ENCODE measurements around the gene SLC38A10.

Gene SLC38A10

DNA sequence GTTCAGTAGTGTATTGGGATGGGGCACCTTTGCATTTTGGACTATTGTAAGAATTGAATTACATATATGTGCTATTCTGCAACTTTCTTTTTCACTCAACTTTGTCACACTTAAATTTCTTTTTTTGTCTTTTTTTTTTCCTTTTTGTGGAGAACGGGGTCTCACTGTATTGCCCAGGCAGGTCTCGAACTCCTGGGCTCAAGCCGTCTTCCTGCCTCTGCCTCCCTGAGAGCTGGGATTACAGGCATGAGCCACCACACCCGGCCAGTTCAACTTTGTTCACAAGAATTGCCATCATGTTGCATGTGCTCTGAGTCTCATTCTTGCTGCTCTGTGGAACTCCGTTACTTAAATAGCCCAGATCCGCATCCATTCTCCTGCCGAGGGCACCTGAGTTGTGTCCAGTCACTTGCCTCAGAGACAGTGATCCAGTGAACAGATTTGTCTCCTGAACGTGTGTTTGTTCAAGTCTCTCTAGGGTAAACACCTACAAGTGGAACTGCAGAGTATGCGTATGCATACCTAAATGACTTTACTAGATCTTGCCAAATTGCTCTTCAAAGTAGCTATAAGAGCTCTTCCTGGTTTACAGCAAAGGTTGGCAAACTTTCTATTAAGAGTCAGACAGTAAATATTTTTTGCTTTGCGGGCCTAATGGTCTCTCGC is 3.4 kb upstream of the SLC38A10 start:
- no peak overlapping the region for H3K4me3 ChIP-seq (ENCODE audit: control insufficient read depth, low read depth, low read length)
- DNase-seq (ENCODE audit: low read depth), result no peak
- TF ChIP-seq, protein P1, sequence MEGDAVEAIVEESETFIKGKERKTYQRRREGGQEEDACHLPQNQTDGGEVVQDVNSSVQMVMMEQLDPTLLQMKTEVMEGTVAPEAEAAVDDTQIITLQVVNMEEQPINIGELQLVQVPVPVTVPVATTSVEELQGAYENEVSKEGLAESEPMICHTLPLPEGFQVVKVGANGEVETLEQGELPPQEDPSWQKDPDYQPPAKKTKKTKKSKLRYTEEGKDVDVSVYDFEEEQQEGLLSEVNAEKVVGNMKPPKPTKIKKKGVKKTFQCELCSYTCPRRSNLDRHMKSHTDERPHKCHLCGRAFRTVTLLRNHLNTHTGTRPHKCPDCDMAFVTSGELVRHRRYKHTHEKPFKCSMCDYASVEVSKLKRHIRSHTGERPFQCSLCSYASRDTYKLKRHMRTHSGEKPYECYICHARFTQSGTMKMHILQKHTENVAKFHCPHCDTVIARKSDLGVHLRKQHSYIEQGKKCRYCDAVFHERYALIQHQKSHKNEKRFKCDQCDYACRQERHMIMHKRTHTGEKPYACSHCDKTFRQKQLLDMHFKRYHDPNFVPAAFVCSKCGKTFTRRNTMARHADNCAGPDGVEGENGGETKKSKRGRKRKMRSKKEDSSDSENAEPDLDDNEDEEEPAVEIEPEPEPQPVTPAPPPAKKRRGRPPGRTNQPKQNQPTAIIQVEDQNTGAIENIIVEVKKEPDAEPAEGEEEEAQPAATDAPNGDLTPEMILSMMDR (IDR thresholded peaks at IDR 0.05; ENCODE audit: control insufficient read depth, insufficient read depth, low read depth, low read length, missing control alignments), result no peak

DNA sequence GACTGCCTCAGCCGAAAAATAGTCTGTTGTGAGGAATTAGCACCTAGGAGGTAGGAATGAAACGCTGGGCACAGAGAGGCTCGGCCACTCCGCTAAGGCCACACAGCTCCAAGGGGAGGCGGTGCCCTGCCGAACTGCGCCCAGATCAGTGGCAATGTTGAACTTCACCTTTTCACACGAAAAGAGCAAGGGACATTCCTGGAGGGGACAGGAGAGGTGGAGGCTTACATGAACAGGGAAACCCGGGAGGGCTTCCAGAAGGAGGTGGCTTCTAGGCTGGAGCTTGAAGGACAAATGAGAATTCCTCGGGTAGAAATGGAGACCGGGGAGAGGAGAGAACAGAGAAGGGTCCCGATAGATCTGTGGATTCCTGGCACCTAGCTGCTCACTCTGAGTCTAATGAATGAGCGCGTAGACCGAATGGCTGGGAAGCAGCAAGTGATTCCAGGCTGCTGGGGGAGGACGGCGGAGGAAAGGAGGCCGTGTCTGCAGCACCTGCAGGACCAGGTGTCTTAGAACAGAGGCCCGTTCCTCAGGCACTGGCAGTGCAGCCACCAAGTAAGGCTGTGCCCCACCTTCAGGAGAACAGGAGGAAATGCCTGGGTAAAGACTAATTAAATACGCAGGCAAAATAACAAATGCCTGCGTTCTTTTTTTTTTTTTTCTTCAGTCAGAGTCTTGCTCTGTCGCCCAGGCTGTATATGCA is 722 bp upstream of the SLC38A10 start:
- TF ChIP-seq, protein P1 (IDR thresholded peaks at IDR 0.05; ENCODE audit: control insufficient read depth, insufficient read depth, low read depth, low read length, missing control alignments), result peak; percentile 33
- DNase-seq (ENCODE audit: low read depth), result no peak
- peak overlapping the region; percentile 63 for H3K4me3 ChIP-seq (ENCODE audit: control insufficient read depth, low read depth, low read length)

DNA sequence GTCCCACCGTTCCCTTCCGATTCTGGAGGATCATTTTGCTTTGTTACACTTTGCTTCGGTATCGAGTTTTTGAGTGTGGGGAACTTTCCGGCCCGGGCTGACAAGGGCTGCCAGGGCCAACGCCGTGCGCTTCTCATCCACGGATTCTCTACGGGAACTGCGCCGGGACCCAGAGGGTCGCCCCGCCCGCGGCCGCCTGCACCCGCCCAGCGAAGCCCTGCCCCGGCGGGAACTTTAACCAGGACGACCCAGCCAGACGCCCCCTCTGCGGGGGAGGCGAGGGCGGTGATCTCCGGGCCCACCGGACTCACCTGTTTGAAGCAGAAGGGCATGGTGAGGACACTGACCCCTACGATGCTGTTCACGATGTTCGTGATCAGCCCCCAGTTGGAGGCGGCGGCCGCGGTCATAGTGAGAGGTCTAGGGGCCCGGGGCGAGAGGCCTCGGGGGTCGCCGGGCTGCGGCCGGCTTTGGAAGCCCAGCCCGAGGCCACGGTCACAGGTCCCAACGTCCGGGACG is 536 bp downstream of the SLC38A10 start:
- peak overlapping the region; percentile 63 for H3K4me3 ChIP-seq (ENCODE audit: control insufficient read depth, low read depth, low read length)
- no peak for DNase-seq (ENCODE audit: low read depth)
- TF ChIP-seq, protein P1 (IDR thresholded peaks at IDR 0.05; ENCODE audit: control insufficient read depth, insufficient read depth, low read depth, low read length, missing control alignments), result no peak

DNA sequence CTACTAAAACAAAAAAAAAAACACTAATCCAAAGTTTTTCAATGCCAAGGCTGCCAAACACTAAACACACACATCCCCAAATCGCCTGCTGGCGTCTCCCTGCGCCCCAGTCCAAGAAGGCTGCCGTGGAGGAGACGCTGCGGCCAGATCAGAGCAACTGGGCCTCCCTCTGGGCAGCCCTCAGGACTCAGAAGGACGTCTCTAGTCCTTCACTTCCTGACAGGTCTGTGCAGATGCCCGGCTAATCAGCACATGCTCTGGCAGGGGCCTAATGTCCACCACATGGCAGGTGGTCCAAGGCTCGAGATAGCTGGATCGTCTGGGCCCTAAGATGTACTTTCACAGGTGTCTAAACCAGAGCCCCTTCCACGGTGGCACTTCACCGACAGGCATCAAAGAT is 2.7 kb downstream of the SLC38A10 start:
- TF ChIP-seq, protein P1 (IDR thresholded peaks at IDR 0.05; ENCODE audit: control insufficient read depth, insufficient read depth, low read depth, low read length, missing control alignments), result no peak
- H3K4me3 ChIP-seq (ENCODE audit: control insufficient read depth, low read depth, low read length), result no peak overlapping the region
- no peak for DNase-seq (ENCODE audit: low read depth)

DNA sequence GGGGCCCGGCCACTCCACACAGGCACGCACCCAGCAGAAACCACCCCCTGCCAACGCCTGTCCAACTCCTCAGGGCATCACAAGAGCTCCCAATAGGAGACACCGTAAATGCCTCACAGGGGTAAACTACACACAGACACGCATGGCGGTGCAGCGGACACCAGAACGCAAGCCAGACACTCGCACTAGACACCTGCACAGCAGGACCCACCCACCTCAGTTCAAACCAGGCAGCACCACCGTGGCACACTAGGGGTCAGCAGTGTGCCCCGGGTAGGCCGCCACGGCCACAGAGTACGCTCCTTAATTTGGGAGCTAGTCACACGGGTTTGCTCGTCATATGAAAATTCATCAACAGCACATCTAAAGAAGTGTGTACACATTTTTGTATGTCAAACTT is 3.4 kb downstream of the SLC38A10 start:
- H3K4me3 ChIP-seq (ENCODE audit: control insufficient read depth, low read depth, low read length), result no peak overlapping the region
- no peak for DNase-seq (ENCODE audit: low read depth)
- TF ChIP-seq, protein P1 (IDR thresholded peaks at IDR 0.05; ENCODE audit: control insufficient read depth, insufficient read depth, low read depth, low read length, missing control alignments), result peak; percentile 78

DNA sequence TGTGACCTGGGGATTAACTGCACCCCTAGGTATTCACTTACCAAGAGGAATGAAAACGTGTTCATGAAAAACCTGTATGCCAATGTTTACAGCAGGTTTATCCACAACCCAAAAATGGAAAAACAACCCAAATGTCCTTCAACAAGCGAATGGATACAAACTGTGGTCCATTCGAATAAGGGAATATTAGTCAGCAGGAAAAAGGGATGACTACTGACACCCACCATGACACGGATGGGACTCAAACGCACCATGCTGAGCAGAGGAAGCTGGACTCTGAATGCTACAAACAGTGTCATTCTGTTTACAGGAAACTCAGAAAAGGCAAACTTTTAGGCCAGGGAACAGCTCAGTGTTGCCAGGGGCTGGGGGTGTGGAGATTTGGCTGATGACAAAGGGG is 4.9 kb downstream of the SLC38A10 start:
- DNase-seq (ENCODE audit: low read depth), result no peak
- no peak overlapping the region for H3K4me3 ChIP-seq (ENCODE audit: control insufficient read depth, low read depth, low read length)
- TF ChIP-seq, protein P1 (IDR thresholded peaks at IDR 0.05; ENCODE audit: control insufficient read depth, insufficient read depth, low read depth, low read length, missing control alignments), result no peak
